HG03039 (cell line): ENCODE data around the gene NCEH1.

ENCODE experiments used
- ATAC-seq: cut with Tn5 transposase; IDR thresholded peaks from one replicate; pipeline ENCODE4 v1.9.1; 2021; ENCODE audit warnings: mild to moderate bottlenecking, moderate library complexity; ENCODE audit not compliant: unreplicated experiment

The NCEH1 gene

GRCh38 chr3:172648747-172649146 is 62.1 kb downstream of the NCEH1 start:
- ATAC-seq, result no peak

GRCh38 chr3:172647823-172648222 is 63.0 kb downstream of the NCEH1 start:
- no peak for ATAC-seq

- no peak for ATAC-seq
Measured at GRCh38 chr3:172647080-172647479, 63.8 kb downstream of the NCEH1 start.

- ATAC-seq, result no peak
Measured at GRCh38 chr3:172646439-172647015, 64.3 kb downstream of the NCEH1 start.

GRCh38 chr3:172644258-172644657 is 66.6 kb downstream of the NCEH1 start:
- no peak for ATAC-seq

- ATAC-seq, result no peak
Measured at GRCh38 chr3:172643506-172644179, 67.2 kb downstream of the NCEH1 start.

GRCh38 chr3:172641291-172641690 is 69.6 kb downstream of the NCEH1 start:
- ATAC-seq, result no peak

- ATAC-seq, result no peak
Measured at GRCh38 chr3:172640751-172641150, 70.1 kb downstream of the NCEH1 start.

GRCh38 chr3:172635588-172635987 is 75.3 kb downstream of the NCEH1 start:
- ATAC-seq, result peak; percentile 100

- no peak for ATAC-seq
Measured at GRCh38 chr3:172634948-172635347, 75.9 kb downstream of the NCEH1 start.

- no peak for ATAC-seq
Measured at GRCh38 chr3:172630316-172630715, 80.6 kb downstream of the NCEH1 start.

- no peak for ATAC-seq
Measured at GRCh38 chr3:172629470-172629869, 81.4 kb downstream of the NCEH1 start.

- no peak for ATAC-seq
Measured at GRCh38 chr3:172627057-172627809, 83.6 kb downstream of the NCEH1 start.

GRCh38 chr3:172626021-172626640 is 84.7 kb downstream of the NCEH1 start:
- ATAC-seq, result no peak

- no peak for ATAC-seq
Measured at GRCh38 chr3:172625404-172625803, 85.5 kb downstream of the NCEH1 start.

- no peak for ATAC-seq
Measured at GRCh38 chr3:172624999-172625398, 85.9 kb downstream of the NCEH1 start.

- ATAC-seq, result no peak
Measured at GRCh38 chr3:172622916-172623700, 87.8 kb downstream of the NCEH1 start.

GRCh38 chr3:172622156-172622555 is 88.7 kb downstream of the NCEH1 start:
- no peak for ATAC-seq

GRCh38 chr3:172617976-172618375 is 92.9 kb downstream of the NCEH1 start:
- no peak for ATAC-seq

- no peak for ATAC-seq
Measured at GRCh38 chr3:172617013-172617706, 93.7 kb downstream of the NCEH1 start.
